Endothelial cell of umbilical vein (primary cell): Measurements from ENCODE around the gene SRP68.

ENCODE experiments used
- POLR2A ChIP-seq: IDR thresholded peaks from 2 replicates; pipeline ENCODE4 v1.6.1; 2012; ENCODE audit warnings: low read depth, mild to moderate bottlenecking, control low read depth, low read length
- TF ChIP-seq, protein P1 (sequence below): IDR thresholded peaks from 2 replicates; pipeline ENCODE4 v1.6.1; 2011; ENCODE audit not compliant: insufficient read depth, insufficient read length
- TF ChIP-seq, protein P2 (sequence below), 2 donors: IDR thresholded peaks; 1 replicate in 1 of 2; 2 replicates in 1 of 2; pipeline ENCODE4 v1.5.1; 2011; ENCODE audit warnings: low read length in 2 of 2, mild to moderate bottlenecking in 2 of 2, moderate library complexity in 2 of 2, control low read depth in 1 of 2, inconsistent platforms in 1 of 2, low read depth in 1 of 2; ENCODE audit not compliant: insufficient read depth in 1 of 2; ENCODE audit errors: extremely low read depth in 1 of 2

DNA sequence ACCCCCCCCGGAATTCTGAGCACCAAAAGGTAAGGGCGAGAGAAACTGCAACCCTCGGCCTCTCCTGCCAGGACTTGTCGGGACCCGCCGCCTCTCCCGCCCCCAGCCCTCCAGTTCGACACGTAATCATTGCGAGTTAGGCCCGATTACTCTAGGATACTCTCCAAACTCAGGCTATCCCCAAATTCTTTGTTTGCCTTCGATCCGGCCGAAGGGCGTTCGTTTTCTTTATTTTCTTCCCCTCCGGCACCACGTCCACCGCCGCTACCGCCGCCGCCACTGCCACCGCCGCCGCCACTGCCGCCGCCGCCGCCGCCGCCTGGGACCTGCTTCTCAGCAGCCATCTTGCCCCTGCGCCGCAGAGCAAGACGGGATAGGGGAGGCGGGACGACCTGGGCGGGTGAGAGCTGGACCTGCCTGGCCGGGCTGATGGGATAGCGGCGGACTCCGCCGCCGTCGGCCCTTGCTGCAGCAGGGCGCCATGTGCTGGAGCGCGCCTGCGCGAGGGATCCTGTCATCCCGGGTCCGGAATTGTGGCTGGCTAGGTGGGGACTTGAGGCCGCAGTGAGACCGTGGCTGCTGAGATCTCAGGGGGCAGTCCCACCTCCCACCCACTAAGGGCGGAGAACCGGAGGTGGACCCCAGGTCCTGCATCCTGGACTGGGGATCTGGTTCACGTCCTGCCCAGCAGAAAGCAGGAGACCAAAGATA lies at the start of gene SRP68:
- TF ChIP-seq, protein P1, sequence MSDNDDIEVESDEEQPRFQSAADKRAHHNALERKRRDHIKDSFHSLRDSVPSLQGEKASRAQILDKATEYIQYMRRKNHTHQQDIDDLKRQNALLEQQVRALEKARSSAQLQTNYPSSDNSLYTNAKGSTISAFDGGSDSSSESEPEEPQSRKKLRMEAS = peak; percentile 63
- TF ChIP-seq, protein P2, sequence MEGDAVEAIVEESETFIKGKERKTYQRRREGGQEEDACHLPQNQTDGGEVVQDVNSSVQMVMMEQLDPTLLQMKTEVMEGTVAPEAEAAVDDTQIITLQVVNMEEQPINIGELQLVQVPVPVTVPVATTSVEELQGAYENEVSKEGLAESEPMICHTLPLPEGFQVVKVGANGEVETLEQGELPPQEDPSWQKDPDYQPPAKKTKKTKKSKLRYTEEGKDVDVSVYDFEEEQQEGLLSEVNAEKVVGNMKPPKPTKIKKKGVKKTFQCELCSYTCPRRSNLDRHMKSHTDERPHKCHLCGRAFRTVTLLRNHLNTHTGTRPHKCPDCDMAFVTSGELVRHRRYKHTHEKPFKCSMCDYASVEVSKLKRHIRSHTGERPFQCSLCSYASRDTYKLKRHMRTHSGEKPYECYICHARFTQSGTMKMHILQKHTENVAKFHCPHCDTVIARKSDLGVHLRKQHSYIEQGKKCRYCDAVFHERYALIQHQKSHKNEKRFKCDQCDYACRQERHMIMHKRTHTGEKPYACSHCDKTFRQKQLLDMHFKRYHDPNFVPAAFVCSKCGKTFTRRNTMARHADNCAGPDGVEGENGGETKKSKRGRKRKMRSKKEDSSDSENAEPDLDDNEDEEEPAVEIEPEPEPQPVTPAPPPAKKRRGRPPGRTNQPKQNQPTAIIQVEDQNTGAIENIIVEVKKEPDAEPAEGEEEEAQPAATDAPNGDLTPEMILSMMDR (IDR thresholded peaks at IDR 0.05; ENCODE audit: extremely low read depth in 1 of 2, insufficient read depth in 1 of 2, low read depth in 1 of 2, low read length in 2 of 2) = no peak
- TF ChIP-seq POLR2A = peak; percentile 96
